ENCODE measurements around the gene ANKRD22.

The ANKRD22 gene

DNA sequence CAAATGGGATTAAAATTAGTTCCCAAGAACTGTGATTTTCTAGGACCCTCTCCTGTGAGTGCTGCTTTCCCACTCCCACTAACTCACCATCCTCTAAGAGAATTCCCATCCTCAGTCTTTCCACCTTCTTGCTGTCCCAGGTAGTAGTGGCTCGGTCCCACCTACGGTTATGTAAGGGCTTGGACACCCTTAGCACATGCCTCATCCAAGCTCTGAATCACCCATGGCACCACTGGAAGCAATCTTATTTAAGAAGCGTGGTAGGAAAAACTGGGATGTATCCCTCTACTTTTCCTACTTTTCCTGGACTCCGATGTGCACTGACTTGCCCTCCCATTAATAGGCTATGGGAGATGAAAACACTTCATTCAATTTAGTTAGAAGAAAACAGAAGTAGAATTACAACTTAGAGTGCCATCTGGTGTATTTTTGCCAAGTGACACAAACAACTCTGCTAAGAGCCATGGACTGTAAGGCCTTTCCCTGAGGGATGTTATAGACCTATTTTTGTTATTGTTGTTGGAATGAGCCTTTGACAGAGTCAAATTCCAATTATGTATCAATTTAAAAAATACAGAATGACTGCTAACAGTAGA, 13.7 kb upstream of the ANKRD22 start:
- Mint-ChIP-seq H3K4me1 (ENCODE audit: low read depth in 2 of 2) (no peaks in the 10 kb centered on the region), H3K27me3 (peaks cover 13 to 24% of the 10 kb centered on the region in 2 donors), H3K4me3 (no peak overlapping the region), H3K36me3 (ENCODE audit: insufficient read depth) (no peaks in the 10 kb centered on the region), H3K27ac (no peak overlapping the region), H3K9me3 (no peaks in the 10 kb centered on the region)
- ATAC-seq (replicated peaks), result no peak
- no peak for DNase-seq

GRCh38 chr10:88861036-88861435, 9.4 kb upstream of the ANKRD22 start:
- Mint-ChIP-seq H3K27me3 (peaks cover 13 to 44% of the 10 kb centered on the region in 2 donors), H3K27ac (no peak overlapping the region), H3K4me1 (ENCODE audit: low read depth in 2 of 2) (peaks cover 0 to 2% of the 10 kb centered on the region in 2 donors), H3K4me3 (no peak overlapping the region), H3K36me3 (ENCODE audit: insufficient read depth) (no peaks in the 10 kb centered on the region), H3K9me3 (no peaks in the 10 kb centered on the region)
- ATAC-seq (replicated peaks) (no peak), DNase-seq (no peak)

GRCh38 chr10:88858491-88858890, 6.8 kb upstream of the ANKRD22 start:
- H3K27me3 Mint-ChIP-seq, result peaks cover 13 to 36% of the 10 kb centered on the region in 2 donors
- DNase-seq (no peak), ATAC-seq (replicated peaks) (no peak)
- H3K9me3 Mint-ChIP-seq, result no peaks in the 10 kb centered on the region
- no peak overlapping the region for H3K4me3 Mint-ChIP-seq
- peaks cover 0 to 2% of the 10 kb centered on the region in 2 donors for H3K4me1 Mint-ChIP-seq (ENCODE audit: low read depth in 2 of 2)
- H3K27ac Mint-ChIP-seq, result no peak overlapping the region
- H3K36me3 Mint-ChIP-seq (ENCODE audit: insufficient read depth), result no peaks in the 10 kb centered on the region

- Mint-ChIP-seq H3K27me3 (peaks cover 7 to 30% of the 10 kb centered on the region in 2 donors), H3K4me1 (ENCODE audit: low read depth in 2 of 2) (peaks cover 0 to 2% of the 10 kb centered on the region in 2 donors), H3K9me3 (no peaks in the 10 kb centered on the region), H3K27ac (no peak overlapping the region), H3K4me3 (no peak overlapping the region), H3K36me3 (ENCODE audit: insufficient read depth) (no peaks in the 10 kb centered on the region)
- DNase-seq (no peak), ATAC-seq (replicated peaks) (no peak)
Measured at GRCh38 chr10:88857831-88858230, 6.2 kb upstream of the ANKRD22 start.

GRCh38 chr10:88854684-88855083, 3.0 kb upstream of the ANKRD22 start:
- Mint-ChIP-seq H3K4me3 (no peak overlapping the region), H3K27ac (no peak overlapping the region), H3K27me3 (peaks cover 0 to 21% of the 10 kb centered on the region in 2 donors), H3K36me3 (ENCODE audit: insufficient read depth) (no peaks in the 10 kb centered on the region), H3K9me3 (no peaks in the 10 kb centered on the region), H3K4me1 (ENCODE audit: low read depth in 2 of 2) (peaks cover 0 to 5% of the 10 kb centered on the region in 2 donors)
- DNase-seq (no peak), ATAC-seq (replicated peaks) (no peak)

GRCh38 chr10:88853155-88853881, 1.7 kb upstream of the ANKRD22 start:
- no peak overlapping the region for H3K4me3 Mint-ChIP-seq
- no peak overlapping the region for H3K27ac Mint-ChIP-seq
- ATAC-seq (replicated peaks) (no peak), DNase-seq (no peak)
- peaks cover 2 to 3% of the 10 kb centered on the region in 2 donors for H3K4me1 Mint-ChIP-seq (ENCODE audit: low read depth in 2 of 2)
- peaks cover 0 to 12% of the 10 kb centered on the region in 2 donors for H3K27me3 Mint-ChIP-seq
- H3K36me3 Mint-ChIP-seq (ENCODE audit: insufficient read depth), result no peaks in the 10 kb centered on the region
- no peaks in the 10 kb centered on the region for H3K9me3 Mint-ChIP-seq

DNA sequence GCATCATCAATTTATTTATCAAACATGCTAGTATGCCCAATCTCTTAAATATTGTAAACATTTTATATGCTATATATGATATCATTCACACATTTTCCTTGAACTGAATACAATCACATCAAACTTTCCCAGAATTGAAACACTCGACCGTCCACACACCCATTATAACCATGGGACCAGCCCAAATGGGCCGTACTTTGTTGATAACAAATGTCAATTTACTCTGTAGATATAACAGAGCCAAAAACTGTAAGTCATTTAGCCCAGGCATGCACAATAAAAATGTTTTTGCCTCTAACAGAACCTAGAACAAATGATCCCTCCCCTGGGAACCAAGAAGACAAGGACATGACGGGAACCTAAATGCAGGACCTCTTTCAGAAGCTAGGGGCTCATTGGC, 683 bp upstream of the ANKRD22 start:
- Mint-ChIP-seq H3K4me1 (ENCODE audit: low read depth in 2 of 2) (peaks cover 3% of the 10 kb centered on the region in 2 donors), H3K9me3 (no peaks in the 10 kb centered on the region), H3K36me3 (ENCODE audit: insufficient read depth) (no peaks in the 10 kb centered on the region), H3K27me3 (peaks cover 0 to 12% of the 10 kb centered on the region in 2 donors), H3K27ac (no peak overlapping the region), H3K4me3 (no peak overlapping the region)
- no peak for DNase-seq
- no peak for ATAC-seq (replicated peaks)

- ATAC-seq (replicated peaks) (no peak), DNase-seq (no peak)
- H3K27me3 Mint-ChIP-seq, result peaks cover 0 to 2% of the 10 kb centered on the region in 2 donors
- H3K36me3 Mint-ChIP-seq (ENCODE audit: insufficient read depth), result no peaks in the 10 kb centered on the region
- peaks cover 3% of the 10 kb centered on the region in 2 donors for H3K4me1 Mint-ChIP-seq (ENCODE audit: low read depth in 2 of 2)
- no peak overlapping the region for H3K27ac Mint-ChIP-seq
- H3K9me3 Mint-ChIP-seq, result no peaks in the 10 kb centered on the region
- H3K4me3 Mint-ChIP-seq, result no peak overlapping the region
Measured at GRCh38 chr10:88850712-88851111, 932 bp downstream of the ANKRD22 start.

DNA sequence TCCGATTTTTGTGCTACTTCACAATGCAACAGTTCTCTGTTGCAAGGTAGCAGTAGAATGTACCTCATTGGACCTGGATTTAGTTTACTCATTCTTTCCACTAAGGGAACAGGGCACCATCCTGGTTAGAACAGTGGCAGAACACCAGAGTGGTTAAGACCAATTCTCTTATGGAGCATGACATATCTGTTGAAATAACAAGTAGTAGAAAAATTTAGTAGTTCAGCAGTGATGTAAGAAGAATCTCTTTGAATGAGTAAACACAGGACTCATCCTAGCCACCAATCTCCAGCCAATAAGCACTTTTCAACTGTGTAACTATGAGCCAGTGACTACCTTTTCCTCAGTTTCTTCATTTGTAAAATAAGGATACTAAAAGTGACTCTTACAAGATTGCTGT, 2.4 kb downstream of the ANKRD22 start:
- Mint-ChIP-seq H3K27ac (no peak overlapping the region), H3K4me1 (ENCODE audit: low read depth in 2 of 2) (peaks cover 3% of the 10 kb centered on the region in 2 donors), H3K27me3 (peaks cover 0 to 7% of the 10 kb centered on the region in 2 donors), H3K4me3 (no peak overlapping the region), H3K36me3 (ENCODE audit: insufficient read depth) (no peaks in the 10 kb centered on the region), H3K9me3 (no peaks in the 10 kb centered on the region)
- no peak for DNase-seq
- ATAC-seq (replicated peaks), result no peak

DNA sequence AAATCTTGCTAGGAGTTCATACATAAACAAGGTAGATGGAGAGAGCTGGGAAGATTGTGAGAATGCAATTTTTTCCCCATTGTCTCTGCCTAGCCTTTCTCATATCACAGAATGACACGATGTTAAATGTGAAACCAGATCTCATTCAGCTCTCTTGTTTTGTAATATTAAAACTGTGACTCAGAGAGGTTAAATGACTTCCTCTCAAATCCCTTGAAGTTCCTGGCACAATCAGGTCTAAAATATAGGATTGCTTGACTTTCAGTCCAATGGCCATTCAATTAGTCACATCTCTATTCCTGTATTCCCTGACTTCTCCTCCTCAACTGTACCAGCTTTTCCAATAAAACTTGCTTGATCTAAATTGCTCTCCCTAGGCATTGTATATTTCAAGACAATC, 3.1 kb downstream of the ANKRD22 start:
- Mint-ChIP-seq H3K9me3 (no peaks in the 10 kb centered on the region), H3K36me3 (ENCODE audit: insufficient read depth) (no peaks in the 10 kb centered on the region), H3K27ac (no peak overlapping the region), H3K4me1 (ENCODE audit: low read depth in 2 of 2) (peaks cover 3% of the 10 kb centered on the region in 2 donors), H3K27me3 (peaks cover 0 to 7% of the 10 kb centered on the region in 2 donors), H3K4me3 (no peak overlapping the region)
- DNase-seq (no peak), ATAC-seq (replicated peaks) (no peak)

GRCh38 chr10:88843171-88843570, 8.5 kb downstream of the ANKRD22 start:
- Mint-ChIP-seq H3K4me3 (no peak overlapping the region), H3K36me3 (ENCODE audit: insufficient read depth) (no peaks in the 10 kb centered on the region), H3K9me3 (no peaks in the 10 kb centered on the region), H3K27ac (no peak overlapping the region), H3K4me1 (ENCODE audit: low read depth in 2 of 2) (peaks cover 0 to under 1% of the 10 kb centered on the region in 2 donors), H3K27me3 (peaks cover 0 to 7% of the 10 kb centered on the region in 2 donors)
- no peak for ATAC-seq (replicated peaks)
- no peak for DNase-seq

GRCh38 chr10:88841316-88842111, 10.1 kb downstream of the ANKRD22 start:
- no peak for DNase-seq
- H3K4me1 Mint-ChIP-seq (ENCODE audit: low read depth in 2 of 2), result no peaks in the 10 kb centered on the region
- no peaks in the 10 kb centered on the region for H3K9me3 Mint-ChIP-seq
- no peaks in the 10 kb centered on the region for H3K36me3 Mint-ChIP-seq (ENCODE audit: insufficient read depth)
- no peak overlapping the region for H3K27ac Mint-ChIP-seq
- no peak overlapping the region for H3K4me3 Mint-ChIP-seq
- no peak for ATAC-seq (replicated peaks)
- H3K27me3 Mint-ChIP-seq, result peaks cover 0 to 7% of the 10 kb centered on the region in 2 donors

GRCh38 chr10:88840881-88841280, 10.8 kb downstream of the ANKRD22 start:
- Mint-ChIP-seq H3K4me3 (no peak overlapping the region), H3K9me3 (no peaks in the 10 kb centered on the region), H3K4me1 (ENCODE audit: low read depth in 2 of 2) (no peaks in the 10 kb centered on the region), H3K27ac (no peak overlapping the region), H3K36me3 (ENCODE audit: insufficient read depth) (no peaks in the 10 kb centered on the region), H3K27me3 (peaks cover 0 to 6% of the 10 kb centered on the region in 2 donors)
- DNase-seq (no peak), ATAC-seq (replicated peaks) (no peak)
